ENCODE data around the gene LRRC27.

The LRRC27 gene

GRCh38 chr10:132404911-132405462 lies 73.0 kb downstream of the LRRC27 start:
- peaks cover 10% of the 10 kb centered on the region for H3K36me3 ChIP-seq (ENCODE audit: insufficient read depth, low read length)
- peaks cover 43% of the 10 kb centered on the region for H3K4me1 ChIP-seq (ENCODE audit: insufficient read depth, low read length)
- no peak overlapping the region for H3K27ac ChIP-seq (ENCODE audit: low read depth, low read length)
- no peak overlapping the region for H3K4me3 ChIP-seq (ENCODE audit: low read depth in 1 of 2, low read length in 2 of 2)
- H3K9ac ChIP-seq (ENCODE audit: low read length): no peak overlapping the region
- no peaks in the 10 kb centered on the region for H3K9me3 ChIP-seq (ENCODE audit: low read length)
- no peaks in the 10 kb centered on the region for H3K27me3 ChIP-seq (ENCODE audit: control insufficient read depth in 1 of 2, insufficient read depth in 2 of 2, low read length in 2 of 2)

DNA sequence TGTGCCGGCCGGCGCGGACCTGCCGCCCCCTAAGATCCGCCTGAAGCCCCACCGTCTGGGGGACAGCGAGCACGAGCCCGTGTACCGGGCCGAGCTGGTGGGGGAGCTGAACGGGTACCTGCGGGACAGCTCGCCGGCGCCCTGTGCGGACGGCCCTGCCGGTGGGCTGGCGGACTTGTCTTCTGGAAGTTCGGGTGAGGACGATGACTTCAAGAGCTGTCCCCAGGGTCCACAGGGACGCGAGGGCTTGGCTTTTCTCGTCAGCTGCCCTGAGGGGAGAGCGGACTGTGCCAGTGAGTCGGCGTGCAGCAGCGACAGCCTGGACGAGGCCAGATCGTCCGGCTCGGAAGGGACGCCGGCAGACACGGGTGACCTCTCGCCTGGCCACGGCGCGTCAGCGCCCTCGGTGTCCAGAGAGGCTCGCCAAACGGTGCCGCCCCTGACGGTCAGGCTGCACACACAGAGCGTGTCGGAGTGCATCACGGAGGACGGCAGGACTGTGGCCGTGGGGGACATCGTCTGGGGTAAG lies 73.5 kb downstream of the LRRC27 start:
- Histone ChIP-seq H3K4me3 (ENCODE audit: low read depth in 1 of 2, low read length in 2 of 2) (no peak overlapping the region), H3K9ac (ENCODE audit: low read length) (no peak overlapping the region), H3K9me3 (ENCODE audit: low read length) (no peaks in the 10 kb centered on the region), H3K27me3 (ENCODE audit: control insufficient read depth in 1 of 2, insufficient read depth in 2 of 2, low read length in 2 of 2) (no peaks in the 10 kb centered on the region), H3K36me3 (ENCODE audit: insufficient read depth, low read length) (peaks cover 10% of the 10 kb centered on the region), H3K27ac (ENCODE audit: low read depth, low read length) (no peak overlapping the region), H3K4me1 (ENCODE audit: insufficient read depth, low read length) (peaks cover 38% of the 10 kb centered on the region)

DNA sequence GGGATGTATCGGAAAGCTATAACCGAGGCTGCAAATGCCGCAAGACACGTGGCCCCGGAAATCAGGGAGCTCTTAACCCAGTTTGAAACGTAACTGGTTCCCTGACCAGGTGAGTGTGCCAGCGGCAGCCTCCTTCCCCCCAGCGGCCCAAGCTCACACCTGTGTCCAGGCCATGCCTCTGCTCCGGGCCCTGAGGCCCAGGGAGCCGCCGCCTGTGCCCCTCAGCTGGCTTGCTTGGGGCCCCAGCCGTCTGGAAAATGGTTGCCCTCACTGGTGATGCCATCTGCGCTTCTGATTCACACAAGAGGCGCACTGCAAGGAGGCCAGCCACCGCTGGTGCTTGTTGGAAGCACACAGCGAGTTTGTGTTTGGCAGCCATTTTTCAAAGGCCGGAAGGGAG lies 74.2 kb downstream of the LRRC27 start:
- no peaks in the 10 kb centered on the region for H3K9me3 ChIP-seq (ENCODE audit: low read length)
- no peak overlapping the region for H3K9ac ChIP-seq (ENCODE audit: low read length)
- no peak overlapping the region for H3K4me3 ChIP-seq (ENCODE audit: low read depth in 1 of 2, low read length in 2 of 2)
- no peaks in the 10 kb centered on the region for H3K27me3 ChIP-seq (ENCODE audit: control insufficient read depth in 1 of 2, insufficient read depth in 2 of 2, low read length in 2 of 2)
- H3K4me1 ChIP-seq (ENCODE audit: insufficient read depth, low read length): peaks cover 38% of the 10 kb centered on the region
- H3K27ac ChIP-seq (ENCODE audit: low read depth, low read length): no peak overlapping the region
- H3K36me3 ChIP-seq (ENCODE audit: insufficient read depth, low read length): peaks cover 10% of the 10 kb centered on the region

DNA sequence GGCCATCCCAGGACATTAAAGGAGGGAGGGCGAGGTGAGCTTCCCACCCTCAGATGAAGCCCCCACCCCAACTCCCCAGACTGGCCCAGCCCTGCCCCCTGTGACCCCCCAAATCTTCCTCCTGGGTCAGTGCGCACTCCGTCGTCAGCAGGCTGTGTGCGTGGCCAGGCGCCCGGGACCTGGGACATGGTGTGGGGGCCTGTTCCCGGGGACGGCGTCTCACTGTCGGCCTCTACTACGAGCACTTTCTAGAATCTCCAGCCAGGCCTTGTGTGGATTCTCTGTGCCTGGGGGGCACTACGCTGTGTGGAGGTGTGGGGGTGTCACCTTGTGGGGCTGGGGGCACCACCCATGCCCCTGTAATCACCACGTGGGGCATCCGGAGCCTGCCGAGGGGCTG lies 74.8 kb downstream of the LRRC27 start:
- Histone ChIP-seq H3K27me3 (ENCODE audit: control insufficient read depth in 1 of 2, insufficient read depth in 2 of 2, low read length in 2 of 2) (no peaks in the 10 kb centered on the region), H3K36me3 (ENCODE audit: insufficient read depth, low read length) (peaks cover 10% of the 10 kb centered on the region), H3K9ac (ENCODE audit: low read length) (peak overlapping the region; percentile 53), H3K9me3 (ENCODE audit: low read length) (no peaks in the 10 kb centered on the region), H3K4me1 (ENCODE audit: insufficient read depth, low read length) (peaks cover 42% of the 10 kb centered on the region), H3K27ac (ENCODE audit: low read depth, low read length) (peak overlapping the region; percentile 99), H3K4me3 (ENCODE audit: low read depth in 1 of 2, low read length in 2 of 2) (no peak overlapping the region)

DNA sequence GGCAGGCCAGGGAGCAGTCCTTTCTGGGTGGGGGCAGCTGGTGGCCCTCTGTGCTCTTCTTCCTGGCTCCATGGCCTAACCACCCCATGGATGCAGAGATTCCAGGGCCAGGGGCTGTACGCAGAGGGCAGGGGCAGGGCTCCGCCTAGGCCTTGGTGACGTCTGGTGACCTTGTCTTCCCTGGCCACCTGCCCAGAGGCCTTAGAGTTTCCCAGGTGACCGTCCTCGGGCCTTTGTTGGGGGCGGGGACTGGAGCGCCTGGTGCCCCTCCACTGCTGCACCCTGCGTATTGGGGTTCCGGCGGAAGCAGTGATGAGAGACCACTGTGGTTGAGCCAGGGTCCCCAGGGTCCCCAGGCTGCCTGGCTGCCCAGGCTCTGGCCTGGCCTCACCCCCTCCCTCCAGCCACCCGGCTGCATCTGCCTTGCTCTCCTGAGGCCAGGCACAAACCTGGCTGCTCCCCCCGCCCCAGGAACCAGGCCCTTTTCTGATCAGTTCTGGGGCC lies 75.3 kb downstream of the LRRC27 start:
- Histone ChIP-seq H3K9me3 (ENCODE audit: low read length) (no peaks in the 10 kb centered on the region), H3K27ac (ENCODE audit: low read depth, low read length) (peak overlapping the region; percentile 99), H3K36me3 (ENCODE audit: insufficient read depth, low read length) (peaks cover 10% of the 10 kb centered on the region), H3K27me3 (ENCODE audit: control insufficient read depth in 1 of 2, insufficient read depth in 2 of 2, low read length in 2 of 2) (no peaks in the 10 kb centered on the region), H3K4me1 (ENCODE audit: insufficient read depth, low read length) (peaks cover 44% of the 10 kb centered on the region), H3K4me3 (ENCODE audit: low read depth in 1 of 2, low read length in 2 of 2) (peak overlapping the region in 1 of 2 donors; percentile 41), H3K9ac (ENCODE audit: low read length) (peak overlapping the region; percentile 53)

- no peaks in the 10 kb centered on the region for H3K9me3 ChIP-seq (ENCODE audit: low read length)
- H3K36me3 ChIP-seq (ENCODE audit: insufficient read depth, low read length): peaks cover 10% of the 10 kb centered on the region
- peak overlapping the region in 1 of 2 donors; percentile 41 for H3K4me3 ChIP-seq (ENCODE audit: low read depth in 1 of 2, low read length in 2 of 2)
- H3K27me3 ChIP-seq (ENCODE audit: control insufficient read depth in 1 of 2, insufficient read depth in 2 of 2, low read length in 2 of 2): no peaks in the 10 kb centered on the region
- H3K9ac ChIP-seq (ENCODE audit: low read length): peak overlapping the region; percentile 53
- H3K27ac ChIP-seq (ENCODE audit: low read depth, low read length): peak overlapping the region; percentile 99
- peaks cover 49% of the 10 kb centered on the region for H3K4me1 ChIP-seq (ENCODE audit: insufficient read depth, low read length)
Measured at GRCh38 chr10:132407846-132408278, 75.9 kb downstream of the LRRC27 start.

DNA sequence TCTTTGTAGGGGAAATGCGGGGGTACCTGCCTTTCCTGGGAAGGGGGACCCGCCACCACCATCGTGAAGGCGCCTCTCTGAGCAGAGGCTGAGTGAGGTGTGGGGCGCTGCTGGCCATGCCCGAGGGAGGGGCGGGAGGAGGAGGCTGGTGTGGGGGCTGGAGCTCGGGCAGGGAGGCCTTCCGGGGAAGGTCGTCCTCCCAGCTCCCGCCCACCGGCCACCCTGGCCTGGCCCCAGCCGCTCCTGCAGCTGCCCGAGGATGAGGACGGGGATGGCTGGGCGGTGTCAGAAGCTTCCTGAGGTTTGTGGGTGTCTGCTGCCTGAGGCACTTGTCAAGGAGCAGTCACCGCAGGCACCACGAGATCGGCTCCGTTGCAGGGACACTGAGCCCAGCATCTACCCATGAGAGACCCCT lies 76.4 kb downstream of the LRRC27 start:
- Histone ChIP-seq H3K36me3 (ENCODE audit: insufficient read depth, low read length) (peaks cover 10% of the 10 kb centered on the region), H3K27me3 (ENCODE audit: control insufficient read depth in 1 of 2, insufficient read depth in 2 of 2, low read length in 2 of 2) (no peaks in the 10 kb centered on the region), H3K4me3 (ENCODE audit: low read depth in 1 of 2, low read length in 2 of 2) (peak overlapping the region in 1 of 2 donors; percentile 41), H3K27ac (ENCODE audit: low read depth, low read length) (peak overlapping the region; percentile 99), H3K4me1 (ENCODE audit: insufficient read depth, low read length) (peaks cover 52% of the 10 kb centered on the region), H3K9me3 (ENCODE audit: low read length) (no peaks in the 10 kb centered on the region), H3K9ac (ENCODE audit: low read length) (peak overlapping the region; percentile 27)

DNA sequence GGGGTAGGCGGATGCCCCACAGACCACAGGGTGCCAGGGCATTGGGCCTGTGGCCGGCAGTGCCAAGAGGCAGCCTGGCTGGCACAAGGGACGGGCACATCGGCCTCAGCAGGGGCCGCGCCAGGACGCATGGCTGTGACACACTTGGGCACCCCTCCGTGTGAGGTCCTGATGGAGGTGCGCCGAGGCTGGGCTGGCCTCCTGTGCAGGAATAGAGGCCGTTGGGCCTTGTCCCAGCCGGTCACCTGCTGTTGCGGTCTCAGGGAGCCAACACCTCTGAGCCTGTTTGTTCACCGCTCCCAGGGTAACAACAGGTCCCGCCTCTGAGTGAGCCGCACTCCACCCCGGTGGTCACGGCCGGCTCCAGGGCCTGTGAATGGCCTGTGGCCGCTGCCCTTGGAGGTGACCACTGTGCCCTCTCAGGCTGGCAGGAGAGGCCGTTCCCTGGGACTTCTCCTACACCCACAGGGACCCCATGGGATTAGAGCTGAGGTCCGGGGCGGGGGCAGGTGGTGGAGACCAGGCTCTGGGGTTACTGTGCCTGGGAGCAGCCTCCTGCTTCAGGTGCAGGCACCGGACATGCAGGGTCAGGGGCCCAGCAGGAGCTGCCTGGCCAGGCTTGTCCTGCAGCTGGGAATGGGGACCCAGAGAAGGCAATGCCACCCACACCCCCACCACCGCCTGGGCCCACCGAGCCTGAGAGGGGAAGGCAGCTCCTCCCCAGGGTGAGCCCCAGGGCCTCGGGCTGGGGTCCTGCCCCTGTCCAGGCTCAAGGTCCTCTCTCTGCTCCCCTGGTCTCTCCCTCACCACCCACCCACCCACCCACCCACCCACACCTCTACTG lies 77.1 kb downstream of the LRRC27 start:
- H3K4me3 ChIP-seq (ENCODE audit: low read depth in 1 of 2, low read length in 2 of 2): peak overlapping the region in 1 of 2 donors; percentile 38
- H3K27ac ChIP-seq (ENCODE audit: low read depth, low read length): peak overlapping the region; percentile 99
- peaks cover 10% of the 10 kb centered on the region for H3K36me3 ChIP-seq (ENCODE audit: insufficient read depth, low read length)
- no peaks in the 10 kb centered on the region for H3K9me3 ChIP-seq (ENCODE audit: low read length)
- peak overlapping the region; percentile 27 for H3K9ac ChIP-seq (ENCODE audit: low read length)
- H3K4me1 ChIP-seq (ENCODE audit: insufficient read depth, low read length): peaks cover 59% of the 10 kb centered on the region
- no peaks in the 10 kb centered on the region for H3K27me3 ChIP-seq (ENCODE audit: control insufficient read depth in 1 of 2, insufficient read depth in 2 of 2, low read length in 2 of 2)

GRCh38 chr10:132409667-132410028 lies 77.7 kb downstream of the LRRC27 start:
- H3K4me3 ChIP-seq (ENCODE audit: low read depth in 1 of 2, low read length in 2 of 2): no peak overlapping the region
- H3K27me3 ChIP-seq (ENCODE audit: control insufficient read depth in 1 of 2, insufficient read depth in 2 of 2, low read length in 2 of 2): no peaks in the 10 kb centered on the region
- H3K27ac ChIP-seq (ENCODE audit: low read depth, low read length): no peak overlapping the region

DNA sequence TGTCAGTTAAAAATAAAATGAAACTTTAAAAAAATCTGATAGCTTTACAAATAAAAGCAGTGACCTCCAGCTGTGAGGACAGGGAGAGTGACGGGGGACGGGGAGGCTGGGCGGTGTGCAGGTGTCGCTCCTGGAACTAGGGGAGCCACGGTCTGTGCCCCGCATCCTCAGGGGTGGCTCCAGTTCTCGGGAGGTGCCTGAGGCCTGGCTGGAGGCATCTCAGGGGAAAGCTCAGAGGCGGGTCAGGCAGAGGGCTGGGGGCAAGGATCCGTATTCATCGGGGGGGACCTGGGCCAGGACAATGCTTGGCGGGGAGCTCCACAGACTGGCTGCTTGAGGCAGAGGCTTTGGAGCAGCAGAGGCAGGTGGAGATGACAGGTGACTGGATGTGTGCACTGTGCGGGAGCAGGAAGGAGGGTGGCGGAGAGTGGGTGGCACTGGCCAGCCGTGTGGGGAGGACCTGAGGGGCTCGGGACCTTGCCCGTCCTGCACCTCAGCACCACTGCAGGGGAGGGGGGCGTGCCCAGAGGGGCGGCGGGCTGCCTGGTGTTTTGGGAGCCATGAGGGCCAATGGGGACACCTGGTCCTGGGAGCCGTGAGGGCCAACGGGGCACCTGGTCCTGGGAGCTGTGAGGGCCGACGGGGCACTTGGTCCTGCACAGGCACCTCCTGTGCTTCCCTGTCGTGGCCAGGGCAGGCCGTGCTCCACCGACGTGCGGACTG lies 78.2 kb downstream of the LRRC27 start:
- no peaks in the 10 kb centered on the region for H3K27me3 ChIP-seq (ENCODE audit: control insufficient read depth in 1 of 2, insufficient read depth in 2 of 2, low read length in 2 of 2)

More at GRCh38 chr10:132409667-132410028, 77.7 kb downstream of the LRRC27 start:
- Histone ChIP-seq H3K36me3 (ENCODE audit: insufficient read depth, low read length) (peaks cover 10% of the 10 kb centered on the region), H3K4me1 (ENCODE audit: insufficient read depth, low read length) (peaks cover 65% of the 10 kb centered on the region), H3K9me3 (ENCODE audit: low read length) (no peaks in the 10 kb centered on the region), H3K9ac (ENCODE audit: low read length) (no peak overlapping the region)

More for the DNA sequence above, 78.2 kb downstream of the LRRC27 start:
- Histone ChIP-seq H3K9me3 (ENCODE audit: low read length) (no peaks in the 10 kb centered on the region), H3K36me3 (ENCODE audit: insufficient read depth, low read length) (peaks cover 10% of the 10 kb centered on the region), H3K4me3 (ENCODE audit: low read depth in 1 of 2, low read length in 2 of 2) (no peak overlapping the region), H3K4me1 (ENCODE audit: insufficient read depth, low read length) (peaks cover 70% of the 10 kb centered on the region), H3K9ac (ENCODE audit: low read length) (no peak overlapping the region), H3K27ac (ENCODE audit: low read depth, low read length) (no peak overlapping the region)

All from muscle layer of colon (tissue), 2 donors.